Chondrocyte (in vitro differentiated cells): ENCODE data around the gene EPHX1. TPM values are rescaled to one million over a fixed set of nuclear protein-coding genes. Genes with fewer than 3 reads are reported as not detected.
A peak's percentile ranks its signal among the peaks of the same experiment; 100 is the strongest.

Experiments used
- DNase-seq: peaks from one replicate; pipeline ENCODE4 v3.0.0; 2021; ENCODE audit warnings: mixed read lengths, low spot score
- H3K27ac Mint-ChIP-seq: one replicate; pipeline ENCODE4 v1.8.0; 2021; ENCODE audit warnings: mild to moderate bottlenecking, moderate library complexity, mixed read lengths; ENCODE audit not compliant: unreplicated experiment
- H3K27me3 Mint-ChIP-seq: 2 replicates; pipeline ENCODE4 v1.8.0; 2021; ENCODE audit warnings: low read depth, mixed read lengths
- H3K36me3 Mint-ChIP-seq: 2 replicates; pipeline ENCODE4 v1.8.0; 2021; ENCODE audit warnings: low read depth, mixed read lengths
- H3K4me1 Mint-ChIP-seq: 2 replicates; pipeline ENCODE4 v1.8.0; 2021; ENCODE audit warnings: low read depth, mild to moderate bottlenecking, mixed read lengths
- H3K4me3 Mint-ChIP-seq: one replicate; pipeline ENCODE4 v1.8.0; 2021; ENCODE audit warnings: mild to moderate bottlenecking, moderate library complexity, mixed read lengths; ENCODE audit not compliant: unreplicated experiment
- H3K9me3 Mint-ChIP-seq: 2 replicates; pipeline ENCODE4 v1.8.0; 2021; ENCODE audit warnings: low read depth, mixed read lengths
- CTCF ChIP-seq: fragments of 200-600 bp; sonication (generic); IDR thresholded peaks from 2 replicates; pipeline ENCODE4 v1.5.0; 2021; ENCODE audit warnings: antibody characterized with exemption, mild to moderate bottlenecking, moderate library complexity
- total RNA-seq: library from RNA; stranded (reverse); gene quantifications from 3 replicates; pipeline ENCODE4 v1.2.1, GENCODE V29; 2021

EPHX1 gene
- total RNA-seq, 1 donor from 2014 or later, result 69.1 TPM

DNA sequence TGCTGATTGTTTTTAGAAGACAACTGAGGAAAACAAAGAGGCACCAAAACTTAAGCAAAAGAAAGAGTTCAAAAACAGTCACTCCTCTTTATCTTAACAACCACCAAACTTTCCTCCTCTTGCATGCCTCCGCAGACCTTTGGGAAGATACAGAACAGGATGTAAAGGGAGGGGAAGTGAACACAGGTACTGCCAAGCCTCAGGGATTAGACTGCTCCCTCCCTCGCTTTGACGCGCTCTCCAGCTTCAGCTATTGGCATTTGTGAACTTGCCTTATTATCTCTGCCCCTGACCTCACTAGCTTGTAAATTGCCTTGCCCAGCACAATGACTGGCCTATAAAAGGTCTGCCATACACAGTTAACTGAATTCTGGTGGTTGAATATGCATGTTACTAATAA lies 37.1 kb upstream of the EPHX1 start:
- Mint-ChIP-seq H3K27me3 (no peaks in the 10 kb centered on the region), H3K4me3 (no peak overlapping the region), H3K27ac (peak overlapping the region; percentile 77), H3K4me1 (peaks cover 52% of the 10 kb centered on the region), H3K36me3 (no peaks in the 10 kb centered on the region), H3K9me3 (no peaks in the 10 kb centered on the region)
- TF ChIP-seq CTCF, result no peak
- no peak for DNase-seq

- no peaks in the 10 kb centered on the region for H3K9me3 Mint-ChIP-seq
- H3K4me3 Mint-ChIP-seq, result no peak overlapping the region
- H3K27me3 Mint-ChIP-seq, result no peaks in the 10 kb centered on the region
- H3K27ac Mint-ChIP-seq, result peak overlapping the region; percentile 84
- peaks cover 47% of the 10 kb centered on the region for H3K4me1 Mint-ChIP-seq
- no peak for DNase-seq
- H3K36me3 Mint-ChIP-seq, result no peaks in the 10 kb centered on the region
- TF ChIP-seq CTCF, result no peak
Measured at GRCh38 chr1:225774281-225775147, 35.4 kb upstream of the EPHX1 start.

DNA sequence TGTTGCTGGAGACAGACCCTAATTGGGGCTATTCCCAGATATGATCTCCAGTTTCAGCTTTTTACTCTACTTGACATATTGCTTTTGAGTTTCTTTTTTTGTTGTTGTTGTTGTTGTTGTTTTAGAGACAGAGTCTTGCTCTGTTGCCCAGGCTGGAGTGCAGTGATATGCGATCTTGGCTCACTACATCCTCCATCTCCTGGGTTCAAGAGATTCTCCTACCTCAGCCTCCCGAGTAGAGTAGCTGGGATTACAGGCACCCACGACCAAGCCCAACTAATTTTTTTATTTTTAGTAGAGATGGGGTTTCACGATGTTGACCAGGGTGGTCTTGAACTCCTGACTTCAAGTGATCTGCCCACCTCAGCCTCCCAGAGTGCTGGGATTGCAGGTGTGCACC lies 33.6 kb upstream of the EPHX1 start:
- no peak for DNase-seq
- TF ChIP-seq CTCF, result no peak
- H3K27ac Mint-ChIP-seq, result no peak overlapping the region

DNA sequence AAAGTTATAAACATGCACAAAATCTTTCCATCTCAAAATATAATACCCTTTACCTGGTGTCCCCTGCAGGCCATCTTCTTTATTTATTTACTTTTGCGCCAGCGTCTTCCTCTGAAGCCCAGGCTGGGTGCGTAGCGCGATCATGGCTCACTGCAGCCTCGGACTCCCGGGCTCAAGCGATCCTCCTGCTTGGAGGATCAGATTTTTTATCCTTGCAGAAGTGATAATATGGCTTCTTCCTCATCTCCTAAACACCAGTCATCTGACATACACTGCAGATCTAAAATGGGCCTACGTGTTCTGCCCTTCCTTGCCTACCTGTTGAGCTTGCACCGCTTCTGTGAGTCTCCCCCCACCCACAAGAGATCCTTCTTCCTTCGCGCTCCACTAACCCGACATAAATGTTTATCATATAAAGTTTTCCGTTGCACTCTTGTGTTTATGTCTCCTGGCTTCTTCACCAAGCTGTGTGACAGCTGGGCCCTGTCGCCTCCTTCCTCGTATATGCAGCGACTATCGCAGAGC lies 32.8 kb upstream of the EPHX1 start:
- DNase-seq, result no peak
- Mint-ChIP-seq H3K4me3 (no peak overlapping the region), H3K27ac (no peak overlapping the region), H3K9me3 (no peaks in the 10 kb centered on the region), H3K27me3 (no peaks in the 10 kb centered on the region), H3K4me1 (peaks cover 59% of the 10 kb centered on the region), H3K36me3 (no peaks in the 10 kb centered on the region)
- no peak for TF ChIP-seq CTCF

More for the DNA sequence above, 33.6 kb upstream of the EPHX1 start:
- no peaks in the 10 kb centered on the region for H3K27me3 Mint-ChIP-seq
- H3K4me1 Mint-ChIP-seq, result peaks cover 57% of the 10 kb centered on the region
- no peaks in the 10 kb centered on the region for H3K9me3 Mint-ChIP-seq
- no peak overlapping the region for H3K4me3 Mint-ChIP-seq
- H3K36me3 Mint-ChIP-seq, result no peaks in the 10 kb centered on the region

DNA sequence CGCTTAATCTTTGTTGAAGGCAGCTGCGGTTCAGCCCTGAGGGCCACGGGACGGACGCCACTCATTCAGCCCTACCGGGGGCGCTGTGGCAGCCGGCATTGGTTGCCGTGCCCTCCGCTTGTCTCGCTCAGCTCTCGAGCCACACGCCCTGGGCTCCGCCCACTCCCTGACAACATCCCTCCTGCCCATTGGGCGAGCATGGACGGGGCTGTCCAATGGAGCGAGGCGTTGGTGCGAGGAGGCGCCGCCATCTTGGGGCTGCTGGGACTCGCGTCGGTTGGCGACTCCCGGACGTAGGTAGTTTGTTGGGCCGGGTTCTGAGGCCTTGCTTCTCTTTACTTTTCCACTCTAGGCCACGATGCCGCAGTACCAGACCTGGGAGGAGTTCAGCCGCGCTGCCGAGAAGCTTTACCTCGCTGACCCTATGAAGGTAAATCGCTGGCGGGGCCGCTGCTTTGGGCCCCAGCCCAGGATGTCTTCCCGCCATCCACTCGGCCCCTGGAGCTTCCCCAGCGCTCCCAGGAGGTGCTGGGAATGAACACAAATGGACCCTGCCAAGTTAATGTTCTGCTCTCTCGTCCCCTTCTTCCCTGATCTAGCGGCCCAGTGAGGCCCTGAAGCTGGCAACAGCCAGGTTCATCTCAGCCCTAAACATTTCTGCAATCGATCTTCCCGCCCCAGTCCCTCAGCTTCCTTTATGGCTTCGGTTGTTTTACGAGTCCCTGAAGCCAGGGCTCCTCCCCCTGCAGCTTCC lies 32.2 kb upstream of the EPHX1 start, which contains the start of gene SRP9:
TSS of gene SRP9 (plus strand) at position 244 of the 754 bp plus-strand sequence. CDS start at position 359, 115 bp downstream.
- no peaks in the 10 kb centered on the region for H3K9me3 Mint-ChIP-seq
- TF ChIP-seq CTCF, result peak; percentile 93
- no peaks in the 10 kb centered on the region for H3K36me3 Mint-ChIP-seq
- H3K27me3 Mint-ChIP-seq, result no peaks in the 10 kb centered on the region
- no peak within 1 kb of the TSS for H3K27ac Mint-ChIP-seq
- H3K4me1 Mint-ChIP-seq, result peaks cover 59% of the 10 kb centered on the region
- no peak within 1 kb of the TSS for H3K4me3 Mint-ChIP-seq
- peak; percentile 100 for DNase-seq
